LNCAP (cell line): Measurements from ENCODE around the gene RNF144A.

Source experiments
- CTCF ChIP-seq: fragments of 450-650 bp; IDR thresholded peaks from 2 replicates; pipeline ENCODE4 v1.5.1; 2017; ENCODE audit warnings: mild to moderate bottlenecking

RNF144A gene

DNA sequence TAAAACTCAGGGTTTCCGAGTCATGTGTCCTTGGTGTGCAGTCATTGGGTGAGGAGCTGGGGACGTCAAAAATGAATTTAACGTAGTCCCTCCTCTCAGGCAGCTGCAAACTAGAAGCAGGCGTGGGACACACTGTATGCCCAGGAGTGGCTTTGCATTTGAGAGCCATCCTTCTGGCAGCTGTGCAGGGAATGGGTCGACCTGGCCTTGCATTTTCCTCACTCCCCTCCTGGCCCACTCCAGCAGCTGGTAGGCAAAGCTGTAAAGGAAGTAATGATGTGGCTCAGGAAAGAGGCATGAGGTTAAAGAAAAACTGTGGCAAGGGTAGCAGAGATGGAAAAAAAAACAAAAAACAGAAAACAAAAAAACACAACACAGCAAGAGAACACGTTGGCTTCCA lies 46.5 kb downstream of the RNF144A start:
- no peak for TF ChIP-seq CTCF

- TF ChIP-seq CTCF, result no peak
Measured at GRCh38 chr2:6965071-6965795, 48.0 kb downstream of the RNF144A start.

DNA sequence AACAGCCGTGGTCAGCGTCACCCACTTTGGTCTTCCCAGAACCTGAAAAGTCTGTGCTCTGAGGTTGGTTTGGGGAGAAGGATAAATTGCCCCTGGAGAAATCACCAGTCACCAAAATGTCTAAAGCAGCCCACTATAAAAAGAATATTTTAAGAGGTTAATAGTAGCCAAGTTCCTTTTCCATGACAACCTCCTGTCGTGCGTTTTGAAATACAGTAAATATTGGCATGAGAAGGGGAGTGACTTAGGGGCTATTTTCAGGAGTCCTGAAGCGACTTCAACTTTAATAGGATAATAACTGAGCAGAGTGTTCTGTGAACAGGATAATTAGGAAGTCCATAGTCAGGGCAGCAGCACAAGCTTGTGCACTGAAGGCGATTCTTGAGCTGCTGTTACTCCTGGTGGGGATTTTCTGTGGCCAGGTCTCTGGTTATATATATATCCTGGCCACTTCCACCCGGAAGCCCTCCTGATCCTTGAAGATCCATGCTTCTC lies 49.3 kb downstream of the RNF144A start:
- no peak for TF ChIP-seq CTCF

DNA sequence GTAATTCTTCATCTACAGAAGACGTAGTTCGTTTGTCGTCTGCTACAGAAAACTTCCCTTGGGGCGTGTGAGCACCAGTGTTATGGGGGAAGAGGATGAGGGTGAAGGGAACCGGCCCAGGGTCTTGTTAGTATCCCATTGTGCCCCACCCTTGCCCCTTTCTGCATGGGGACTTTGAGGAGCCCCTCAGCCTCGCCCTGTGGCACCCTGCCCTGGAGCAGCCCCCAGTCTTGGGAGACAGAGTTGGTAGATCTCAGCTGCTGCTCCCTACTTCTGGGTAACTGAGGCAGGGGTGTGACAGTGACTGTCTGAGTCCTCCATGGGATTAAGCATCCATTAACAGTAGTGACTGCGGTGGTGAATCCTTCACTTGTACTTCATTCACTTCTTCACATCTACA lies 50.1 kb downstream of the RNF144A start:
- TF ChIP-seq CTCF, result no peak

- no peak for TF ChIP-seq CTCF
Measured at GRCh38 chr2:6968319-6969100, 51.3 kb downstream of the RNF144A start.

DNA sequence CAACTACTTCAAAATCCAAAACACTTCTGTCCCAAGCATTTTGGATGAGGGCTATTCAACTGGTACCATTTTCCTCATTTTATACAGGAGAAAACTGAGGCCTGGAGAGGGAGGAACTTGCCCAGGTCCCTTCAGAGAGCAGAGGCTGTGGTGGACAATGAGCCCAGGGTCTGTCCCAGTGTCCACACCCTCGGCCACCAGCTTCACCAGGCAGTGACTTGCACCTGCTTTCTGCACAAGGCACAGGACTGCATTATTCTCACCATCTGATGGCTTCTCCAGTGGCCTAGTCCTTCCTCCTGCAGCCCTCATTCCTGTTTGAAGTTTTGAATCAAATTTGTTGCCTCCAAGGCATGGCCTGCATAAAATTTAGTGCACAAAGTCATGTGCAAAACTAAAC lies 53.3 kb downstream of the RNF144A start:
- no peak for TF ChIP-seq CTCF

DNA sequence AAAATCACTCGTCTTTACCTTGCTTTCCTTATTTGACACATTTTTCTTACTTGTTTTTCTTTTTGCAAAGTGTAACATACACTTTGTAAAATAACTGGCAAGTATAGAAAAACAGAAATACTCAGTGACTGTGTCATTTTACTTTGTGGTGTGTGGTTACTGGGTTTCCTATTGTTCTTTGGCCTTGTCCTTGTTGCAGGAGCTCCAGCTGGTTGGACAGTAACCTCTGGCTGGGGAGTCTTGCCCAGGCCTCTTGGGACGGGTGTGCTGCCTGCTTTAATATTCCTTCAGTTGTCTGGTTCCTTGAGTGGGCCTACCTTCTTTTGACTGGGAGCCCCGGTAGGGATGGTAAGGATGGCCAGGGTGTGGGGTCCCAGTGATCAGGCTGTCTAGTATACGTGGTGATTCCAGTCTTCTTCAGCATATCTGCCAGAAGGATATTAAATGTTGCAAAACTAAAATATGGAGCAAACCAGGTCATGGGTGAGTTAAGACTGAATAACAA lies 53.8 kb downstream of the RNF144A start:
- TF ChIP-seq CTCF, result no peak
